ENCODE data around the gene CST9L.

The CST9L gene

GRCh38 chr20:23570178-23570760 lies 2.0 kb upstream of the CST9L start:
- H3K27me3 ChIP-seq (ENCODE audit: insufficient read depth, low read length, poor library complexity) = no peaks in the 10 kb centered on the region
- WGBS (ENCODE audit: extremely low coverage, insufficient coverage, low lambda C conversion rate) = no CpG with 5 or more reads among the region's 2 CpGs

GRCh38 chr20:23569570-23569969 lies 1.3 kb upstream of the CST9L start:
- H4K8ac ChIP-seq (ENCODE audit: low read depth, low read length) = no peak overlapping the region
- no peaks in the 10 kb centered on the region for H3K79me2 ChIP-seq (ENCODE audit: control insufficient read depth, insufficient read depth, low read length)
- H3K79me1 ChIP-seq (ENCODE audit: low read length) = no peaks in the 10 kb centered on the region
- H3K27ac ChIP-seq (ENCODE audit: low read depth, low read length) = no peak overlapping the region
- H3K4me1 ChIP-seq (ENCODE audit: control insufficient read depth, low read depth, low read length) = no peaks in the 10 kb centered on the region
- H3K4me2 ChIP-seq (ENCODE audit: low read length) = no peak overlapping the region
- H3K4ac ChIP-seq (ENCODE audit: low read depth, low read length) = no peak overlapping the region
- no peak overlapping the region for H3K23ac ChIP-seq (ENCODE audit: low read length)
- H2BK120ac ChIP-seq (ENCODE audit: low read depth, low read length) = no peak overlapping the region
- H3K56ac ChIP-seq (ENCODE audit: low read length) = no peak overlapping the region
- H3K9ac ChIP-seq (ENCODE audit: low read length) = no peak overlapping the region
- H2AK5ac ChIP-seq (ENCODE audit: low read length) = no peak overlapping the region
- no peaks in the 10 kb centered on the region for H3K36me3 ChIP-seq (ENCODE audit: control insufficient read depth, insufficient read depth, low read length)
- no peak overlapping the region for H4K5ac ChIP-seq (ENCODE audit: low read length)
- no peak overlapping the region for H3K4me3 ChIP-seq (ENCODE audit: low read length)
- no peak overlapping the region for H2BK15ac ChIP-seq (replicated peaks; ENCODE audit: low read depth)
- H2BK5ac ChIP-seq (ENCODE audit: low read length) = no peak overlapping the region
- no peak for DNase-seq
- H3K27me3 ChIP-seq (ENCODE audit: insufficient read depth, low read length, poor library complexity) = no peaks in the 10 kb centered on the region
- H3K18ac ChIP-seq (ENCODE audit: low read length) = no peak overlapping the region
- no CpG with 5 or more reads among the region's 1 CpG for WGBS (ENCODE audit: extremely low coverage, insufficient coverage, low lambda C conversion rate)

More at GRCh38 chr20:23570178-23570760, 2.0 kb upstream of the CST9L start:
- H3K79me2 ChIP-seq (ENCODE audit: control insufficient read depth, insufficient read depth, low read length) = no peaks in the 10 kb centered on the region
- H3K18ac ChIP-seq (ENCODE audit: low read length) = no peak overlapping the region
- no peak overlapping the region for H3K9ac ChIP-seq (ENCODE audit: low read length)
- no peaks in the 10 kb centered on the region for H3K36me3 ChIP-seq (ENCODE audit: control insufficient read depth, insufficient read depth, low read length)
- DNase-seq = no peak
- no peak overlapping the region for H2AK5ac ChIP-seq (ENCODE audit: low read length)
- no peak overlapping the region for H3K56ac ChIP-seq (ENCODE audit: low read length)
- H3K4me2 ChIP-seq (ENCODE audit: low read length) = no peak overlapping the region
- H3K79me1 ChIP-seq (ENCODE audit: low read length) = no peaks in the 10 kb centered on the region
- no peak overlapping the region for H4K5ac ChIP-seq (ENCODE audit: low read length)
- no peak overlapping the region for H3K4me3 ChIP-seq (ENCODE audit: low read length)
- H2BK15ac ChIP-seq (replicated peaks; ENCODE audit: low read depth) = no peak overlapping the region
- H2BK120ac ChIP-seq (ENCODE audit: low read depth, low read length) = no peak overlapping the region
- no peak overlapping the region for H3K23ac ChIP-seq (ENCODE audit: low read length)
- H2BK5ac ChIP-seq (ENCODE audit: low read length) = no peak overlapping the region
- H4K8ac ChIP-seq (ENCODE audit: low read depth, low read length) = no peak overlapping the region
- no peak overlapping the region for H3K4ac ChIP-seq (ENCODE audit: low read depth, low read length)
- H3K4me1 ChIP-seq (ENCODE audit: control insufficient read depth, low read depth, low read length) = no peaks in the 10 kb centered on the region
- no peak overlapping the region for H3K27ac ChIP-seq (ENCODE audit: low read depth, low read length)

GRCh38 chr20:23568971-23569330 lies 667 bp upstream of the CST9L start:
- Histone ChIP-seq H2BK15ac (replicated peaks; ENCODE audit: low read depth) (no peak overlapping the region), H3K79me1 (ENCODE audit: low read length) (no peaks in the 10 kb centered on the region), H3K27ac (ENCODE audit: low read depth, low read length) (no peak overlapping the region), H3K36me3 (ENCODE audit: control insufficient read depth, insufficient read depth, low read length) (no peaks in the 10 kb centered on the region), H2AK5ac (ENCODE audit: low read length) (no peak overlapping the region), H3K4me2 (ENCODE audit: low read length) (no peak overlapping the region), H3K4me3 (ENCODE audit: low read length) (no peak overlapping the region), H4K8ac (ENCODE audit: low read depth, low read length) (no peak overlapping the region), H3K18ac (ENCODE audit: low read length) (no peak overlapping the region), H2BK5ac (ENCODE audit: low read length) (no peak overlapping the region), H3K79me2 (ENCODE audit: control insufficient read depth, insufficient read depth, low read length) (no peaks in the 10 kb centered on the region), H3K56ac (ENCODE audit: low read length) (no peak overlapping the region), H3K4ac (ENCODE audit: low read depth, low read length) (no peak overlapping the region), H3K23ac (ENCODE audit: low read length) (no peak overlapping the region), H3K4me1 (ENCODE audit: control insufficient read depth, low read depth, low read length) (no peaks in the 10 kb centered on the region), H3K9ac (ENCODE audit: low read length) (no peak overlapping the region), H3K27me3 (ENCODE audit: insufficient read depth, low read length, poor library complexity) (no peaks in the 10 kb centered on the region), H2BK120ac (ENCODE audit: low read depth, low read length) (no peak overlapping the region), H4K5ac (ENCODE audit: low read length) (no peak overlapping the region)
- no CpG with 5 or more reads among the region's 1 CpG for WGBS (ENCODE audit: extremely low coverage, insufficient coverage, low lambda C conversion rate)
- DNase-seq = no peak

- Histone ChIP-seq H4K5ac (ENCODE audit: low read length) (no peak overlapping the region), H3K79me2 (ENCODE audit: control insufficient read depth, insufficient read depth, low read length) (no peaks in the 10 kb centered on the region), H3K4me1 (ENCODE audit: control insufficient read depth, low read depth, low read length) (no peaks in the 10 kb centered on the region), H3K56ac (ENCODE audit: low read length) (no peak overlapping the region), H3K23ac (ENCODE audit: low read length) (no peak overlapping the region), H3K27ac (ENCODE audit: low read depth, low read length) (no peak overlapping the region), H2BK120ac (ENCODE audit: low read depth, low read length) (no peak overlapping the region), H2BK15ac (replicated peaks; ENCODE audit: low read depth) (no peak overlapping the region), H3K9ac (ENCODE audit: low read length) (no peak overlapping the region), H3K36me3 (ENCODE audit: control insufficient read depth, insufficient read depth, low read length) (no peaks in the 10 kb centered on the region), H3K79me1 (ENCODE audit: low read length) (no peaks in the 10 kb centered on the region), H3K4ac (ENCODE audit: low read depth, low read length) (no peak overlapping the region), H2AK5ac (ENCODE audit: low read length) (no peak overlapping the region), H3K18ac (ENCODE audit: low read length) (no peak overlapping the region), H2BK5ac (ENCODE audit: low read length) (no peak overlapping the region), H4K8ac (ENCODE audit: low read depth, low read length) (no peak overlapping the region), H3K4me3 (ENCODE audit: low read length) (no peak overlapping the region), H3K27me3 (ENCODE audit: insufficient read depth, low read length, poor library complexity) (no peaks in the 10 kb centered on the region), H3K4me2 (ENCODE audit: low read length) (no peak overlapping the region)
- WGBS (ENCODE audit: extremely low coverage, insufficient coverage, low lambda C conversion rate) = no CpG with 5 or more reads among the region's 7 CpGs
- no peak for DNase-seq
Measured at GRCh38 chr20:23566199-23566932, 1.9 kb downstream of the CST9L start.

GRCh38 chr20:23565503-23566045 lies 2.7 kb downstream of the CST9L start:
- no peak overlapping the region for H2BK15ac ChIP-seq (replicated peaks; ENCODE audit: low read depth)
- no peak overlapping the region for H4K8ac ChIP-seq (ENCODE audit: low read depth, low read length)
- H3K4me1 ChIP-seq (ENCODE audit: control insufficient read depth, low read depth, low read length) = no peaks in the 10 kb centered on the region
- no peaks in the 10 kb centered on the region for H3K79me2 ChIP-seq (ENCODE audit: control insufficient read depth, insufficient read depth, low read length)
- no peak for DNase-seq
- H3K27me3 ChIP-seq (ENCODE audit: insufficient read depth, low read length, poor library complexity) = no peaks in the 10 kb centered on the region
- H3K18ac ChIP-seq (ENCODE audit: low read length) = no peak overlapping the region
- no peaks in the 10 kb centered on the region for H3K36me3 ChIP-seq (ENCODE audit: control insufficient read depth, insufficient read depth, low read length)
- H3K56ac ChIP-seq (ENCODE audit: low read length) = no peak overlapping the region
- no peak overlapping the region for H2AK5ac ChIP-seq (ENCODE audit: low read length)
- WGBS (ENCODE audit: extremely low coverage, insufficient coverage, low lambda C conversion rate) = no CpG with 5 or more reads among the region's 2 CpGs
- H3K4me3 ChIP-seq (ENCODE audit: low read length) = no peak overlapping the region
- H3K23ac ChIP-seq (ENCODE audit: low read length) = no peak overlapping the region
- no peak overlapping the region for H2BK5ac ChIP-seq (ENCODE audit: low read length)
- no peak overlapping the region for H3K4me2 ChIP-seq (ENCODE audit: low read length)
- no peak overlapping the region for H3K27ac ChIP-seq (ENCODE audit: low read depth, low read length)
- H3K4ac ChIP-seq (ENCODE audit: low read depth, low read length) = no peak overlapping the region
- H3K79me1 ChIP-seq (ENCODE audit: low read length) = no peaks in the 10 kb centered on the region
- no peak overlapping the region for H4K5ac ChIP-seq (ENCODE audit: low read length)
- H3K9ac ChIP-seq (ENCODE audit: low read length) = no peak overlapping the region
- H2BK120ac ChIP-seq (ENCODE audit: low read depth, low read length) = no peak overlapping the region

All from mesendoderm (in vitro differentiated cells).